NCI-H2107 treated with DMSO at 0.1 percent for 48 hours (cell line): ENCODE results near the gene LOX.

ENCODE experiments used
- DNase-seq: peaks from one replicate; lab custom pipeline; 2025; ENCODE audit not compliant: unreplicated experiment; lab: John Stamatoyannopoulos, UW

The LOX gene, protein sequence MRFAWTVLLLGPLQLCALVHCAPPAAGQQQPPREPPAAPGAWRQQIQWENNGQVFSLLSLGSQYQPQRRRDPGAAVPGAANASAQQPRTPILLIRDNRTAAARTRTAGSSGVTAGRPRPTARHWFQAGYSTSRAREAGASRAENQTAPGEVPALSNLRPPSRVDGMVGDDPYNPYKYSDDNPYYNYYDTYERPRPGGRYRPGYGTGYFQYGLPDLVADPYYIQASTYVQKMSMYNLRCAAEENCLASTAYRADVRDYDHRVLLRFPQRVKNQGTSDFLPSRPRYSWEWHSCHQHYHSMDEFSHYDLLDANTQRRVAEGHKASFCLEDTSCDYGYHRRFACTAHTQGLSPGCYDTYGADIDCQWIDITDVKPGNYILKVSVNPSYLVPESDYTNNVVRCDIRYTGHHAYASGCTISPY

DNA sequence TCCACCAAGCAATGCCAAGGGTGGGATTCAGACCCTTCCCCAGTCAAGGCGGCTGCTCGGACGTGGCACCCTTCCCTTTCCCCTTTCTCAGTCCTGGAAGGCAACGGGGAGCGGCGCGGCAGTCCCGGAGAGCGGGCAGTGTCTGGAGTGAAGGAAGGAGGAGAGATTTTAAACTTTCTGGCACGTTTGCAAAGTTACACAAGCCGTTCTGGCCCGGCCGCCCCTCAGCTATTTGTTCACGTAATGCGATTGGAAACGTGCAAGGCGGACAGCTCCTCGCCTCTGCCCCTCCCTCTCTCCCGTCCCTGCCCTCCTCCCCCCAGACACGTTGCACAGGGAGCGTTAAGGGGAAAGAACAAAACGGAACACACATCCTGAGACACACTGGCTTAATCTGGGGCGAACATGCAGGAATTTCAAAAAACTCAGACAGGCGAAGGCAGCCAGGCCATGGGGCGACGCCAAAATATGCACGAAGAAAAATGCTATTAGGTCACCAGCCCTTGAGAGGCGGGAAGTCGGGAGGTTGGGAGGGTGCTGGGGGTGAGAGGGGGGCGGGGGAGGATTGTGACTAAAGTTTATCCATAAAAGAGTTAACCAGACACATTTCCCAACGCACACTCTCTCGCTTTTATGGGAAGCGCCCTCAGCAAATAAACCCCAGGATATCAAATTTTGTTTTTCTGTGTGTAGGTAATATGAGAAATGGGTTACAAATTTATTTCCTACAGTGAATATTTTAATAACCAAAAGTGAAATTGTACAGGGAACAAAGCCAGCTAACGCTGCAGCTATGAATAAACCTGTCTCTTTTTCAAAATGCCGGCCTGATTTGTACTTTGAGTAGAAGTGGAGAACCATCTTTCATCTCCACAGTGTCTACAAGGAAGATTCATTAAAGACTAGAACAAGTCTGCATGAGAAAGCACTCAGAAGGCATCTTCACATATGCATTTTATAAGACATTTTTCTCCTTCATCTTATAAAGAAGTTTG is at the start of gene LOX:
Gene LOX, minus strand, starts transcription at position 144 of the 995 bp plus-strand sequence. CDS start 274 bp downstream, outside the sequence.
- DNase-seq = no peak

DNA sequence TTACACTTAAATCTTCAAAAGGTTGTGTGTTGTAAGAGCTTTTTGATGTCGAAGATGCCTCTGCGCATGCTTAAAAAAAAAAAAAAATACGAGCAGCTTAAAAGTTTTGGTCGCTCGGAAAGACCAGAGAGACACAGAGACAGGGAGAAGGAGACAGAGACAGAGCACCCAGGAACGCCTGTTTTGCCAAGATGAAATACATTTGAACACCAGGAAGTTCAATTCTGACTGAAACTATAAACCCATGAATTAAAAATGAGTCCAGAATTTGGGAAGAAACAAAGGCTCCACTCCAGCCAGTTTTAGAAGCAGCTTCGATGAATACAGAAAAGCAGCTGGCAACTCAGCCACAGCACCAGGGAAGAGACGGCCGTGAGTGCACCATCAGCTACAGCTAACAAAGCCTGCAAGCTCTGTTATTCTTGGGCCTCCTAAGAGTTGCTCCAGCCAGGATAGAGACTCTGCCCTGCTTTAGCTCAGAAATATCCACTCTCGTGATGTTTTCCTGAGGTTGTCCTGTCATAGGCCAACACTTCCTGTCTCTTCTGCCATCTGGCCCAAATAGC is 48.8 kb upstream of the LOX start:
- DNase-seq = no peak

DNA sequence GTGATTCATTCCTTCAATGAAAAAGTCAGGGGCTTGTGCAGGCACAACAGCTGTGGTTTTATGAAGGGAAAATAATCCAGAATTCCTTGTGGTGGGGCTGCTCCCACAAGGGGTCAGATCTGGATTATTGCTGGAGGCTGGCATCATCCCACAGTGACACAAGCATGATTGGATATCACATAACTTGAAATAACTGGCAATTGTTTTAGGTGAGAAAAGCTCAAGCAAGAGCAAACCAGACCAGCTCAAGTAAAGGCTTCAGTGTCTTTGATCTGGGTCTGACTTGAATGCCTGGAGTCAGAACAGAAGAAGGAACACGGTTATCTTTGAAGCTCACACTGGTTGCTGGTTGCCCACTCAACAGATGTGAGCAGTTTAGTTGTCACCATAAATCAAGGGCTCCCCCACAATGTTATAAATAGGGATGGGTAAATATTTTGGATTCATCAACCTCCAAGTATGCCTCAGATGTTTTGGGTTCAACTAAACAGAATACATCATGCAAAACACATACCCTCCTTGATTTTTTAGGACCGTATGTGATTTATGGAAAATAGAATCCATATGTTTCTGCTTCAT is 48.2 kb upstream of the LOX start:
- DNase-seq = no peak

DNA sequence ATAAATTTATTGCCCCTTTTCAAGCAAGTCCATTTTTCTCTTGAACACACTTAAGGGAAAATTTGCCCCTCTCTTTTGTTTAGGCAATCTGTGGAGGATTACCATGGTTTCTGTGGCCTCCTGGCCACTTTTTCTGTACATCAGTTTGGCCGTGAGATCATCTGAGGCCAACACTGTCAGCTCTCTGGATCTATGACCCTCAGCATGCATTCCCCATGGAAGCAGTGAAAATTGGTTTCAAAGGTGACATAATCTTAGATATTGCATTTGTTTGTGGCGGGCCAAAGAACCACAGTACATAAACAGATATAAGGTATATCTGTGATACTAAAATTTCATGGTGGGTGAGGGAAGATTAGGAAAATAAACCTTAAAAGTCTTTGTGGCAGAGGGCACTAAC is 46.7 kb upstream of the LOX start:
- no peak for DNase-seq

DNA sequence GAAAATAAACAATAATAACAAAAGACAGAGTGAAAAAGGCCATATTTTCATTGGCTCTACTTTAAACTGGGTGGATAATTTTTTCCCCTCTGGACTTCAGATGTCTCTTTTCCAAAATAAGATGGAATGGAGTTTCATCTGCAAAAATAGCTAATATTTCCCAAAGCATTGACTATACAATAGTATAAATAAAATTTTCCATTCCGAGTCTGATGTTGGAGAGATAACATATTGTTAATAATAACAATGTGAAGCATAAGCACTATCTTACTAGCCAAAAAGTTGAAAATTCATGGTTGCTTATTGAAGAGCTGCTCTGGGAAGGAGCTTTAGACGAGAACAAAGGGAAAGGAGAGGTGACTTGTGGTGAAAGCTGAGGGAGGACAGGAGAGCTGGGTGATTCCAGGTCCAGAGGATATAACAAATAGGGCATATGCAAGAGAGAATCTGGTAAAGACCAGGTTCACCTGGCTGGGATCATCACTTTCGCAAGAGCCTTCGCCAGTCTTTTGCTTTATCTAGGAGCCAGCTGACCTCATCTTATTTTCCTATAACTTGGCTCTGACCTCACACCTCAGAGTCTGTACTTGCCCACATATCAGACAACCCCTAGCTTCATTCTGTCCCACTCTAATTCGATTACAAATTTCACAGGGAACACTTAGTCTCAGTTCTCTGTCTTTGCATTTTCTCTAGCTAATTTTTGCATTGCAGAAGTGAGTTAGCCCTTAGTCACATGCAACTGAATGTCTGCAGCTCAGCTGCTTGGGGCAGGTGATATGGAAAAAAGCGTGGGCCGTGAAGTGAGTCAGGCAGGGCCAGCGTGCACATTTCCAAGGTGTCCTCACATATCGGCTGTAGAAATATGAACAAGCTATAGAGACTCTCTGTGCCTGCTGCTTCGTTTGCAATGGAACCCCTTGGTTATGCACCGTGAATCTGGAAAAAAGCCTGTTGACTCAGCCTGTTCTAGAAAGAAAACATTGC is 43.7 kb upstream of the LOX start:
- no peak for DNase-seq

DNA sequence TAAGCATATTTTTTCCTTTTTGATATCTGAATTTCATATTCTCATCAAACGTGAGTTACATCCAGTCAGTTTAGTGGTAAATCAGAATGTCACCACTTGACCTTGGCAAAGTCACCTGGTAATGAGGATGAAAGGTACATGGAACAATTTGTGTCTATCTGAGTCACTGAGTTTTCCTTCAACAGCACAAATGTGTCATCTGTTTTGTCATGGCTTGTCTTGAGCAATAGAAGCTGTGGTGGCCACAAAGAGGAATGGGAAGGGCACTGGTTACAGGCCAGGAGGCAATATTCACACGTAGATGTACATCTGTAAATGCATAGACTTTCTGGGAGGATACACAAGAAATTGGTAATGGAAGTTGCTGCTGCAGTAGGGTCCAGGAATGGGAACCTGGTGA is 42.9 kb upstream of the LOX start:
- DNase-seq = no peak

DNA sequence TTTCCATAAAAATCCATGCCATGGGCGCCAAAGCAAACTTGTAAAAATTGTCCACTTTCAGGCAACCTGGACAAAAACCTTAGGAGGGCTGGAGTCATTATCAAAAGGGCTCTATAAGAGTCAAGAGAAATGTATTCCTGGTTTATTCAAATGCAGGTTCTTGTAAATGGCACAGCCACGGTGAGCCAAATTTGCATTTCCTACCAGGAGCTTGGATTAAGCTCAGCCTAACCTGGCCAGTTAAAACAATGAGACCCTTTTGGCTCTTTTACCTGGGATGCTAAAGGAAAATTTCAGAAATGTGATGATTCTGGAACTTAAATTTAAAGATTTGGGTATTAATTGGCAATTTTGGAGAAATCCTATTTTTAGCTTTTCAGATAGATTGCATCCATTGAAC is 42.4 kb upstream of the LOX start:
- no peak for DNase-seq

DNA sequence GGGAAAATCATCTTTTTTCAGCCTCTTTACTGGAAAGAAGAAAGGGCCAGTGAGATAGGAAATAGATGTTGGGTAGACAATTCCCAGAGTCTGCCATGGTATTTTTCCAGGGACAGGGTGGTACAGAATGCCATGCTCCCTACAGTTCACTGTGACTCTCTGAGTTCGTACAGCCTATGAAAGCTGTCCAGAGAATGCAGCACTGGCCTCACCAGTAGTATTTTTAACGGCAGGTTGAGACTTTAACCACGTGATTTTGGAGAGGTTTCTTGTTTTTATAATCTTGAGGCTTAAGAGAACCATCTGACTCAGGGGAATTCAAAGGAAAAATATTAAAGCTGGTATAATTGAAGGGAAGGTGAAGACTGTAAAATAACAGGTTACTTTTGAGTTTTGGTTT is 41.1 kb upstream of the LOX start:
- no peak for DNase-seq

DNA sequence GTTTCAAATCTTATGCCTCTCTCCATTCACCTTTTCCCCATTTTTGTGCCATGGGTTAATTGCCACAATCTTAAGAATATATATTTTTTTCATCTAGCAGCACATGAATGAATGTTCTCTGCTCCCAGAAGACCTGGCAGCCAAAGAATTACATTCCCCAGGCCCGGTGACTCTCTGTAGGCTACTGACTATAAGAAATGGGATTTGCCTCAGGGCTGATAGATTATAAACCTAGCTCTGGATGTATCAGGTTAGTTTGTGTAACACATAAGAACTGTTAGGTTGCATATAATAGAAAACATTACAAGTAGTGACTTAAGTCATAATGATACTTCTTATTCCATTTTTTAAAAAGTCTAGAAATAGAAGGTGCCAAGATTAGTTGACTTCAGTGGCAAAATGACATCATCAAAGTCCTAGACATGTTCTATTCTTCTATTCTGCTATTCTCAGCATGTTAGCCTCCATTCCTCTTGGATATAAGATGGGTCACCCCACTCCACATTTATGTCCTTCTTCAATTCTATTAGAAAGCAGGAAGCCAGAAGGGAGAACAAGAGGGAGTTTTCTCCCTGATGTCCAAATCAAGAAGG is 40.4 kb upstream of the LOX start:
- DNase-seq = no peak

DNA sequence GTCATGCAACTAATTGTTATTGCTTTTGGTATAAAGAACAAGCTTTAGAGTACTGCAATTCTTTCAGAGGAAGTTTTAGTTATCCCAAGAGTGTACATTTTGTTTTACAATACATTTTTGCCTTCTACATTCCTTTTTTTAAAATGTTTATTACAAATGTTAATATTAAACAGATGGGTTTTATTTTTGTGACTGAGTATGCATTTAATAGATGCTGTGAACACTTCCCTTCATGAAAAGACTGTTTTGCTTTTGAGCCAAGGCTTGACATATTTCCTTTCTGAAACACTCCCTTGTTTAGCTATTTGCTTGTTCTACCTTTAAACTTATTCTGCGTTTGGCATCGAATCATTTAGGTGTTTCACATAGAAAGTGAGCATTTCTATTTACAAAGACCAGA is 36.4 kb upstream of the LOX start:
- no peak for DNase-seq

DNA sequence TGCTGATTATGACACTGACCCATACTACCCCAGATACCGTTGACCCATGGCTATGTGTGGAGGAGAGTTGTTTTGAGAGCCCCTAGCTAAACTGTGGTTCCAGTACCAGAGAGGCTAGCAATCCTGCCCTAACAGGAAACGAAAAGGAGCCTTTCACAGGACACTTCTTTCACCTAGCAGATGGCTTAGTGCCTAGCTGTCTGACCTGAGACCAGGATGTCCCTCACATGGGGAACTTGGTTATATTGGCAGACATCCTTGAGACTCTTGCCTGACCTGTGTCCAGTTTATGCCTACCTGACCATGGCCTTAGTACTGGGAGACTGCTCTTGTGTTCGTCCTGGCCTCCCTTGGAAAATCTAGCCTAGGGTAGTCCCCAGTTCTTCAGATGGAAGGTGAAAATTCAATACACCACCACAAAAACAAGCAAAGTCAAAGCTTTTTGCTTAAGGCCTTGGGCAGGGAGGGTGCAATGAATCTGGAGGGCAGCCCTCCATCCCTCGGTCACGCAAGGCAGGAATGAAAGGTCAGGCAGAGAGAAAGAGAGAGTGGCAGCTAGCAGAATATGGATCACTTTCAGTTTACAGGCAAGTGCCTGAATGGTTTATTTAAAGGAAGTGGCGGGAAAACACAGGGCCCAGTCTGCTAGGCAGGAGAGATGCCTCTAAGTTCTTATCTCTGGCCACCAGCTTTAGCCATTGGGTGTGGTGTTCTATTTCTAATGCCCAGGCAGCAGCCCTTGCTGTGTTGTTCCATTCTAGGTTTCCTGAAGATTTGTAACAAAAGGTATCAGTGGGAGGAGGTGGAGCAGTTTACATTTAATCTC is 34.9 kb upstream of the LOX start:
- no peak for DNase-seq

DNA sequence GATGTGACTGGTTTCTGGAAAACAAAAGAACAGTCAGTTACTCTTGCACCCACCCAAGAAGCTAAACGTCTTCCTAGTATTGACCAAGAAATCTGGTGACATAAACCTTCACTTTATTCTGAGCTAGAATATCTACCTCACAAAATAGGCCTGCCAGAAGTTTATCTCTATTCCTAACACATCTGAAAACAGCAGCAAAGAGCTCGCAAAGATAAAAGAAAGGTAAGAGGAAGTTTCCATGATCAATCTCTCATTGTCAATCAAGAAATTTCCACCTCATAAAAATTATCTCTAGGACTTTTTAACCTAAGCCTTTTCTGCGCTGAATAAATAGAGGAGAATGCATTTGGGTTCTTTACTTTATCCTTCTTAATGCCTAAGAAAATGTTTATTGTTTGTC is 34.0 kb upstream of the LOX start:
- DNase-seq = no peak

DNA sequence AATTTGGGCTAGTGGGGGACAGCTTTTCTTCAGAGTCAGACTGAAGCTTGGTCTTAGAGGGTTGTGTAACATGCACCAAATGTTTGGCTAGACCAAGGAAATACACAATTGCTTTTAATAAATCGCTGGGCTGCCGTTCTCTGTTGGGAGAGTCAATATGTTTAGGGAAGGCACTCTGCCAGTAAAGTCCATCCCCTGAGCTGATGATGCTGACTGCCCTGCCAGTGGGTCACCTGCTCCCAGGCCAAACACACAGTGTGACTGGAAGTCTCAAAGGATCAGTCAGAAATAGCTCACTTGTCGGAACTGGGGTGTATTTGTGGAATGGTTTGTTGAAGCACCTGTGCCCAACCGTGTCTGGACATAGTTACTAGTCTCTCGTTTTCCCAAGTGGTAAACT is 33.4 kb upstream of the LOX start:
- no peak for DNase-seq

DNA sequence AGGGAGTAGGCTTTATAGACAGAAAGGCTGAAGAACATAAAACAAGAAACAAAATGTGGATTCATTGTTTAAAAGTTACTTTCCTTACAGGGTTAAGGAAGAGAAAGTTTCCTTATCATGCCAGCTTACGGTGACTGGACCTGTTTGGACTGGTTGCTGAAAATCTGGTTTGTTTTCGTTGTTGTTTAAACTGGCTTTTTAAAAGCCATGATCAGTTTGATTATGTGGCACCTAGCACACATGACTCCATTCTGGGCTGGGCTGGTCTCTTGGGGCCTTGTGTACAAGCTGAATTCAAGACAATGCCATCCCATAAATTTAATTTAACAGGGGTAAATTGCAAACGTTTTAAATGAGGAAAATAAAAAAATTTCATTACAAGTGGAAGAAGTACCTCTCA is 32.9 kb upstream of the LOX start:
- DNase-seq = no peak

DNA sequence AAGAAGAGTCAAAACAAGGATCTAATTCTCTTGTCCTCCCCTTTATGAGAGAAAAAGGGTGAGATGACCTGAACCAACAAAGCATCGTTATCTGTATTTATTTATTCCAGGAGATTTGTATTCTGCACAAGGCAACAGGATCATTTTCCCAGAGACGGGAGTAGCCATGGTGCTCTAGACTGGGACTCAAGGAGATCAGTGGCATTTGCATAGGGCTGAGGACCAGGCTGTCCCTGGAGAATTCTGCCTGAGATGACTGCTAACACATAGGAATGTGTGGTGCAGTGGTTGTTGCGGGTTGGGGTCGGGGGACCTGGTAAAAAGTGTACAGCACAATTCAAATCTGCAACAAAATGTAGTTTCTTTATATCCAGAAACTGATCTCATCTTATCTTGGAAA is 29.0 kb upstream of the LOX start:
- DNase-seq = no peak

DNA sequence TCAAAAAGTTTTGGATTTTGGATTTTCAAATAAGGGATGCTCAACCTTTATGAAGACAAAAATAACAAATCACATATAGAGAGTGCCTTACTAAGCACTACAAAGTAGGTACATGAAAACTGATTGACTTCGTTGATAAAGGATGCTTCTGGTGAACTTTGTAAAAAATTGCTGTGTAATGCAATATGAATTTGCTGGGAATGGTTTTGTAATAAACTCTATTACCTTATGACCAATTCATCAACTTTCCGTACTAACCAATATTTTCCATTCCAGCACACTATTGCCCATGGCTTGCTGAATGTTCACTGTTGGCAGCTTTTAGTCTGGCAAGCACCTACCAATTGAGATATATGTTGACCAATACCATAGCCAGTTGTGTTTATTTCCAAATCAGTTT is 27.9 kb upstream of the LOX start:
- no peak for DNase-seq

DNA sequence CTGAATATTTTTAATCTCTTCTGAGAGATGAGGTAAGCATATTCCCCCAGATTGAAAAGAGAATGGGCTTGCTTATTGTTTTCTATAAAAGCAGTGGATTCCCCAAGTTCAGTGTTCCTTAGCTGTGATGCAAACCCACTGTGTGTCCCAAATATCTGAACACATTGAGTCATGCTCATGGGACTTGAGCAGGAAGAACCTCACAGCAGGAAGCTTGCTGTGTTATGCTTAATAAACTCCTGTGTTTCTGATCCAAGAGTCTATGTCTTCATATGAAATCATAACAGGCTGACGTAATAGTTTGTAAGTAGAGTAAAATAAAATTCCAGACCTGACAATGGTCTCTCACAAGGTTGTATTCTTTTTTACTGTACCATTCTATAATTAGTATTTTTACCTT is 24.8 kb upstream of the LOX start:
- no peak for DNase-seq

DNA sequence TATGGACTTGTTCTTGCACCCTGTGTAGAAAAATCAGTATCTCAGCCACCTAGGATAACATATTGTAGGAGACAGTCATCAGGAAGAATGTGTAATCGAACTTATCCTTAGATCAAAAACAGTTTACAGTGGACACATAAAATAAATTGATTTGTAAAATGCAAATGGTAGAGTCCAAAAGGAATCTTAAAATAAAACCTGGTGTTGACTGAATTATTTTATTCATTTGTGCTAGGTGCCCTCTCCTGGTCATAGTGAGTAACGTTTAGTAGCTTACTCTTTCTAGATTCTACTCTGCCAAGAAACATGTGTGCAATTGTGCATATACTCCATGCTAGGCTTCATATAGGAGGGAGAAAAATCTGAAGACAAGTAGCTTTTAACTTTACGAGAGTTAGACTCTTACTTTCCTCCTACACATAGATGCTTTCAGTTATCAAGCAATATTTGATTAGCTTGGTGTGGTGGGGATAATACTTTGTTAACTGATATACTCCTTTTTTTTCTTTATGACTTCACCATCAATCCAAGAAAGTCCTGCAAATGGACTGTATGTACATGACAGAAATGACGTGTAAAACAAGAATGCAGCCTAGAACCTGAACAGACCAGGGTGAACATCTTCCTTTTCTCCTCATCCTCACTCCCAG is 23.7 kb upstream of the LOX start:
- DNase-seq = no peak
